GM12892 (cell line): ENCODE measurements around the gene TMC6.
A peak's percentile ranks its signal among the peaks of the same experiment; 100 is the strongest.

ENCODE experiments used
- DNase-seq: peaks from one replicate; pipeline ENCODE4 v3.0.0; 2011; ENCODE audit not compliant: insufficient read length
- FAIRE-seq: peaks from 2 replicates; lab custom pipeline; 2011; peaks lifted over from hg19 to GRCh38; lab: Jason Lieb, UNC
- POLR2A ChIP-seq: IDR thresholded peaks from 2 replicates; pipeline ENCODE4 v1.6.1; 2011; ENCODE audit warnings: low read depth, low read length, control low read depth
- POLR2AphosphoS5 ChIP-seq: IDR thresholded peaks from 2 replicates; pipeline ENCODE4 v1.6.1; 2011; ENCODE audit warnings: low read depth, low read length, control low read depth
- TAF1 ChIP-seq: IDR thresholded peaks from 2 replicates; pipeline ENCODE4 v1.6.1; 2011; ENCODE audit warnings: low read depth, mild to moderate bottlenecking, control low read depth, low read length, borderline replicate concordance

Gene TMC6

GRCh38 chr17:78131172-78132083 lies 2.9 kb upstream of the TMC6 start:
- TF ChIP-seq POLR2AphosphoS5 (0 out of 2 replicates have a peak, but pooled peaks have one; percentile 37), TAF1 (no peak), POLR2A (peak; percentile 8; the same call in 1 of the 2 replicates)

GRCh38 chr17:78130437-78131101 lies 2.0 kb upstream of the TMC6 start, which contains the start of gene TMC8:
Gene TMC8 (plus strand): TSS chr17:78130771. CDS start chr17:78131589, 818 bp downstream.
- TF ChIP-seq POLR2A (peak; percentile 78), POLR2AphosphoS5 (peak; percentile 72), TAF1 (peak; percentile 60; the same call in 1 of the 2 replicates)
- FAIRE-seq (peak; percentile 89), DNase-seq (peak; percentile 72)

More at GRCh38 chr17:78131172-78132083, 2.9 kb upstream of the TMC6 start:
- DNase-seq (no peak), FAIRE-seq (peak; percentile 36)

DNA sequence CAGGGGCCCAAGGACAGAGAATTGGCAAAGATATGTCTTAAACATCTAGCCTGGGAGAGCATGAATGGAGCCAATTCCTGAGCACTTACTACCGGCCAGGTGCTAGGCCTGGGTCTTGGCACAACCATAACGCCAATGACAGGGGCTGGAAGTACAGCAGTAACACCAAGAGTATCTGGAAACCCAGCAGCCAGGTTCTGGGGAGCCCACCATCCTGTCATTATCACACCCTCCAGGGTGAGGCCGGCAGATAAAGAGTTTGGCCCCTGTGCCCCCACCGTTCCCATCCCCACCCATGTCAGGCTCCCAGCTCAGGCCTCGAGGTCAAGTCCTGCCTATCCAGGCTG lies 1.5 kb upstream of the TMC6 start:
- DNase-seq (no peak), FAIRE-seq (peak; percentile 14)
- no peak for TF ChIP-seq TAF1
- no peak for TF ChIP-seq POLR2A

GRCh38 chr17:78129351-78130089 lies 965 bp upstream of the TMC6 start:
- TF ChIP-seq TAF1 (no peak), POLR2A (no peak), POLR2AphosphoS5 (no peak)
- FAIRE-seq = peak; percentile 27
- no peak for DNase-seq

GRCh38 chr17:78127888-78128550 lies 536 bp downstream of the TMC6 start:
- DNase-seq (no peak), FAIRE-seq (no peak)
- no peak for TF ChIP-seq POLR2A
- no peak for TF ChIP-seq TAF1
- no peak for TF ChIP-seq POLR2AphosphoS5

DNA sequence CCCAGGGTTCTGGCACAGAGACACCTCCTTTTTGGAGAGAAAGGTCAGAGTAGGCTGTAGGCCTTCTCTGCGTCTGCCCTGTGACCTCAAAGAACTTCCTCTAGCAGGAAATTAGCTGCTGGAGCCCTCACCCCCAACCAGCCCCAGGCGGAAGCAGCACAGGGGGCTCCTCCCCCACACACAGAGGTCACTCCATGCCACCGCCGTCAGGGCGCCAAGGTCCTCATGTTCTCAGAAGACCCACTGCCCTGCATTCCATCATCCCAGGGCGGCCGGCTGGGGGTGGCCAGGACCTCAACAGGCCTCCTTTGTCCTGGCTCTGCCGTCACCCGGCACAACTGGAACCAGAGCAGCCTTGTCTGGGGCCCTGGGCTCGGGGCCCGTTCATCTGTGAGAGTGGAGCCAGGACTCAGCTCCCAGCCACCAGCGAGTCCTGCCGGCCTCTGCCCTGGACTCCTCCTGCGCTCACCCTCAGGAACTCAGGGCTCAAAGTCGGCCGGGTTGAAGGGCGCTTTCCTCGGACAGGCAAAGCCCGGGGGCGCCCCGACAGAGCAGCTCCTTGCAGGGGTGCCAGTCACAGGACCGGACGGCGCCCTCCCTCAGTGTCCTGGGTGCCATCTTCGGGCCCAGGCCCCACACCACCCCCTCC lies 1.2 kb downstream of the TMC6 start:
- peak; percentile 78 for DNase-seq
- peak; percentile 95 for FAIRE-seq
- no peak for TF ChIP-seq POLR2AphosphoS5
- no peak for TF ChIP-seq TAF1
- TF ChIP-seq POLR2A = no peak

DNA sequence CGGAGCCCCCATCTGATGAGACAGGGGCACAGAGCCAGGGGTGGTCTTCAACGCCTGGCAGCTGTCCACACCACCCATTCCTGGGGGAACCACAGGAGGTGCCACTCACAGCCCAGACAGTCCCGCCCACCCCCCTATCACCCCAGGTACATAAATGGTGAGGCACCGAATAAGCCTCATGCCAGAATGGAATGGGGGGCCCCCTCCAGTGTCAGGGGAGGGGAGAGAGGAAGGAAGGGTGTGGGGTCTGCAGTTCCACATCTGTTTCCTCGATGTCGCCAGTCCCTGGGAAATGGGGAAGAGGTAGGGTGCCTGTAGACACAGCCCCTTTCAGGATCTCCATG lies 1.7 kb downstream of the TMC6 start:
- DNase-seq = no peak
- TF ChIP-seq TAF1 (no peak), POLR2AphosphoS5 (no peak), POLR2A (no peak)
- no peak for FAIRE-seq

GRCh38 chr17:78125976-78126894 lies 2.3 kb downstream of the TMC6 start:
- DNase-seq (no peak), FAIRE-seq (no peak)
- TF ChIP-seq TAF1 (no peak), POLR2AphosphoS5 (no peak), POLR2A (no peak)

DNA sequence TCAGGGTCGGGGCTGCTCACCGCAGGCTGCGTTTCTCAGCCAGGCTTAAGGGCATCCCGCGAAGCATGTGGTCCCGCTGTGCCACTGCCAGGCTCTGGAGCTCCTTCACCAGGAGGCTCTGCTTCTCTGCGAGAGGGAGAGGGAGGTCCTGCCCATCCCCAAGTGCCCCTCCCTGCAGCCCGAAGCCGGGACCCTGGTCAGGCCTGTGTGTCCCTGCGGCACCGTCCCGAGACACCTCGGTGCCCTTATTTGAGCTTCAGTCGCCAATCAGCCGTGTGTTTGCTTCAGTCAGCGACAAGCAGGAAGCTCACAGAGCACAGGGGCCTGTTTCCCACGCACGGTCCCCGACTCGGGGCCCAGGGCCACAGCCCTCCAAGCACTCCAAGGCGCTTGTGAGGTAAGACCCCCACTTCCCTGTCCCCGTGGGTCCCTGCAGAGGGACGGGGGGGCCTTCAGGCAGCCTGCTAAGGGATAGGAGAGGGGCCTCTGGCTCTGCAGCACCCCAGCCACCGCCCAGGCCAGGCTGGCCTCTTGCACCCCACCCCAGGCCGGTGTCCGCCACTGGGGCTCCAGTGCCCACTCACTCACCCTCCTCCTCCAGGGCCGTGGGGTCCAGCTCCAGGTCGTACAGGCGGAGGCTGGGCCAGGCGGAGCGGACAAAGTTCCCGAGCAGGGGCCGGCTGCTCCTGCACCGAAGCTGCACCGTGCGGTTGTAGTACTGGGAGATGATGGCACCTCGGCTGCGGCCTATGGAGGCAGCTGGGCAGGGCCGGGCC lies 3.2 kb downstream of the TMC6 start:
- TF ChIP-seq POLR2A = no peak; the same call in 1 of the 2 replicates
- TF ChIP-seq TAF1 = no peak
- 0 out of 2 replicates have a peak, but pooled peaks have one; percentile 26 for TF ChIP-seq POLR2AphosphoS5
- DNase-seq (no peak), FAIRE-seq (no peak)
